HCT116 (cell line): ENCODE results near the gene FLVCR2. TPM values are rescaled to one million over a fixed set of nuclear protein-coding genes. Genes with fewer than 3 reads are reported as not detected.

Experiments
- ATAC-seq: fragments of 200-7000 bp; cut with Tn5 transposase; 2 replicates; pipeline ENCODE4 v1.9.1; 2020; ENCODE audit warnings: mild to moderate bottlenecking, moderate library complexity
- BruUV-seq: library from RNA; stranded (reverse); fragments of 400-500 nt; replicated peaks from 2 replicates; lab custom pipeline; 2021; lab: Mats Ljungman, UMichigan
- CTCF ChIA-PET: fragments of 300-600 bp; sonication (Branson Sonifier 250); formaldehyde crosslinking; loops from one replicate; lab custom pipeline; 2021; ENCODE audit warnings: antibody characterized with exemption; lab: Charles Lee
- POLR2A ChIA-PET: fragments of 300-600, 350-600 bp; sonication (Branson Sonifier 250); formaldehyde crosslinking; loops from one replicate; lab custom pipeline; 2021; ENCODE audit warnings: antibody characterized with exemption; lab: Charles Lee
- RAD21 ChIA-PET, 2 experiments: fragments of 300-600 bp; sonication (Branson Sonifier 250); formaldehyde crosslinking; loops; one replicate each; lab custom pipeline; 2023; ENCODE audit warnings: low total read pairs in 2 of 2; ENCODE audit not compliant: uncharacterized antibody in 2 of 2, unreplicated experiment in 2 of 2, low non-redundant PET in 1 of 2; lab: Charles Lee
- DNase-seq: peaks from one replicate; pipeline ENCODE4 v3.0.0-alpha.2; 2010; ENCODE audit warnings: low read depth, low spot score
- H2AFZ ChIP-seq: fragments of 200-600 bp; shearing (Covaris generic), sonication (generic); 2 replicates; pipeline ENCODE4 v1.6.1; 2017; ENCODE audit warnings: low read depth, mixed run types, mixed read lengths, antibody characterized with exemption, low read length; ENCODE audit not compliant: poor library complexity, severe bottlenecking
- H3K27ac ChIP-seq: 2 replicates; pipeline ENCODE4 v1.5.1; 2012; ENCODE audit warnings: low read depth, low read length
- H3K27me3 ChIP-seq: fragments of 200-600 bp; sonication (generic); 2 replicates; pipeline ENCODE4 v1.6.1; 2016; ENCODE audit warnings: mixed run types, low read length, mixed read lengths; ENCODE audit not compliant: insufficient read depth
- H3K36me3 ChIP-seq, 2 experiments: fragments of 200-500 bp in 1 of 2; fragments of 200-600 bp in 1 of 2; sonication (Bioruptor generic) in 1 of 2; sonication (generic) in 1 of 2; 2 replicates each; pipeline versions ENCODE4 v1.5.1 to v1.6.1; 2014 to 2016; ENCODE audit warnings: low read length in 2 of 2, inconsistent platforms in 1 of 2, mixed read lengths in 1 of 2, mixed run types in 1 of 2; ENCODE audit not compliant: insufficient read depth in 2 of 2, control insufficient read depth in 1 of 2
- H3K4me1 ChIP-seq, 2 experiments: fragments of 200-600 bp in 1 of 2; sonication (generic) in 1 of 2; 2 replicates each; pipeline versions ENCODE4 v1.5.1 to v1.6.1; 2012 to 2017; ENCODE audit warnings: low read length in 2 of 2, inconsistent platforms in 1 of 2, mild to moderate bottlenecking in 1 of 2, mixed read lengths in 1 of 2, mixed run types in 1 of 2, moderate library complexity in 1 of 2; ENCODE audit not compliant: insufficient read depth in 2 of 2, control insufficient read depth in 1 of 2
- H3K4me2 ChIP-seq: fragments of 200-600 bp; sonication (generic); 2 replicates; pipeline ENCODE4 v1.6.1; 2017; ENCODE audit warnings: mixed run types, low read length, mixed read lengths
- H3K4me3 ChIP-seq, 2 experiments: fragments of 200-600 bp in 1 of 2; sonication (generic) in 1 of 2; replicated peaks in 1 of 2; 2 replicates each; pipeline ENCODE4 v1.5.1; 2011 to 2016; ENCODE audit warnings: low read length in 2 of 2, control low read depth in 1 of 2, low read depth in 1 of 2, mild to moderate bottlenecking in 1 of 2, mixed read lengths in 1 of 2, mixed run types in 1 of 2
- H3K79me2 ChIP-seq: fragments of 200-600 bp; sonication (generic); 2 replicates; pipeline ENCODE4 v1.6.1; 2017; ENCODE audit warnings: mild to moderate bottlenecking, mixed run types, low read length, moderate library complexity, mixed read lengths; ENCODE audit not compliant: insufficient read depth
- H3K9ac ChIP-seq: fragments of 200-600 bp; sonication (generic); 2 replicates; pipeline ENCODE4 v1.6.1; 2016; ENCODE audit warnings: low read length, mixed read lengths
- H3K9me2 ChIP-seq: fragments of 200-600 bp; sonication (generic), shearing (Covaris generic); 2 replicates; pipeline ENCODE4 v1.6.1; 2017; ENCODE audit warnings: mixed run types, mild to moderate bottlenecking, moderate library complexity; ENCODE audit not compliant: insufficient read depth
- H3K9me3 ChIP-seq, 2 experiments: fragments of 200-500 bp in 1 of 2; fragments of 200-600 bp in 1 of 2; sonication (Bioruptor generic) in 1 of 2; sonication (generic) in 1 of 2; 2 replicates each; pipeline ENCODE4 v1.6.1; 2014 to 2017; ENCODE audit warnings: low read length in 2 of 2, mixed read lengths in 2 of 2, inconsistent platforms in 1 of 2, low read depth in 1 of 2, mild to moderate bottlenecking in 1 of 2, mixed run types in 1 of 2, moderate library complexity in 1 of 2; ENCODE audit not compliant: control insufficient read depth in 1 of 2, insufficient read depth in 1 of 2
- H4K20me1 ChIP-seq: fragments of 200-600 bp; sonication (generic), shearing (Covaris generic); 2 replicates; pipeline ENCODE4 v1.6.1; 2017; ENCODE audit warnings: mixed run types, mild to moderate bottlenecking, moderate library complexity; ENCODE audit not compliant: insufficient read depth
- CEBPB ChIP-seq: IDR thresholded peaks from 2 replicates; pipeline ENCODE4 v1.6.1; 2012; ENCODE audit warnings: low read depth
- EGR1 ChIP-seq: IDR thresholded peaks from 2 replicates; pipeline ENCODE4 v1.6.1; 2012; ENCODE audit warnings: low read depth
- EZH2 ChIP-seq: fragments of 200-600 bp; sonication (generic); IDR thresholded peaks from 2 replicates; pipeline ENCODE4 v1.6.1; 2017; ENCODE audit warnings: antibody characterized with exemption, mixed run types
- FOSL1 ChIP-seq: IDR thresholded peaks from 2 replicates; pipeline ENCODE4 v1.6.1; 2012; ENCODE audit warnings: low read depth
- POLR2A ChIP-seq: IDR thresholded peaks from 2 replicates; pipeline ENCODE4 v1.7.0; 2011; ENCODE audit warnings: borderline replicate concordance; ENCODE audit not compliant: insufficient read depth, insufficient read length; ENCODE audit errors: extremely low read depth
- REST ChIP-seq: IDR thresholded peaks from 2 replicates; pipeline ENCODE4 v1.6.1; 2012; ENCODE audit warnings: low read depth
- SP1 ChIP-seq: IDR thresholded peaks from 2 replicates; pipeline ENCODE4 v1.6.1; 2012; ENCODE audit warnings: low read depth
- SRF ChIP-seq: IDR thresholded peaks from 2 replicates; pipeline ENCODE4 v1.6.1; 2012; ENCODE audit warnings: low read depth
- TCF7L2 ChIP-seq: IDR thresholded peaks from 2 replicates; pipeline ENCODE4 v1.7.0; 2011; ENCODE audit warnings: borderline replicate concordance, inconsistent platforms; ENCODE audit not compliant: insufficient read depth, insufficient read length; ENCODE audit errors: extremely low read depth
- YY1 ChIP-seq: IDR thresholded peaks from 2 replicates; pipeline ENCODE4 v1.6.1; 2011; ENCODE audit warnings: low read length, low read depth, moderate library complexity, mild to moderate bottlenecking; ENCODE audit not compliant: insufficient replicate concordance; ENCODE audit errors: extremely low read depth
- ZBTB33 ChIP-seq: IDR thresholded peaks from 2 replicates; pipeline ENCODE4 v1.6.1; 2011; ENCODE audit warnings: mild to moderate bottlenecking, low read length, moderate library complexity; ENCODE audit not compliant: insufficient replicate concordance; ENCODE audit errors: extremely low read depth
- ZFX ChIP-seq: fragments of 450-650 bp; IDR thresholded peaks from 2 replicates; pipeline ENCODE4 v1.6.1; 2017
- intact Hi-C: fragments of 100-400 bp; cut with micrococcal nuclease; formaldehyde crosslinking; loops from 2 replicates; pipeline ENCODE4 v1.10.0; 2022
- total RNA-seq: library from RNA; stranded (reverse); gene quantifications from one replicate; pipeline ENCODE4 v1.2.1, GENCODE V29; 2021; ENCODE audit not compliant: unreplicated experiment
- TF ChIP-seq, protein P1 (sequence below): IDR thresholded peaks from 2 replicates; pipeline ENCODE4 v1.6.1; 2012

The FLVCR2 gene
- total RNA-seq, 1 experiment from 2014 or later: 0.84 TPM

- Histone ChIP-seq H3K36me3 (peaks cover 0 to 17% of the 10 kb centered on the region in 2 experiments; a peak in 2 of 4 replicates), H3K4me1 (peaks cover 3 to 12% of the 10 kb centered on the region in 2 experiments), H3K4me3 (no peak overlapping the region), H3K9me2 (no peaks in the 10 kb centered on the region), H3K4me2 (no peak overlapping the region), H3K79me2 (no peaks in the 10 kb centered on the region), H2AFZ (no peak overlapping the region), H3K27me3 (no peaks in the 10 kb centered on the region), H3K9ac (no peak overlapping the region), H3K27ac (no peak overlapping the region), H3K9me3 (no peaks in the 10 kb centered on the region), H4K20me1 (no peaks in the 10 kb centered on the region)
- no TSS peak for BruUV-seq
- DNase-seq (no peak), ATAC-seq (no peak)
- ChIA-PET CTCF (interaction anchor here (0.9 to 5.6 kb wide), 9 partner anchors 10 to 358 kb away, joined by 3 to 84 read pairs (median 3); partner anchors contain the start of gene FLVCR2), RAD21 (interaction anchor here (1.6 to 1.8 kb wide), 2 partner anchors 75 to 76 kb away, joined by 9 read pairs; partner anchors contain the start of gene FLVCR2 (in 1 of the 2)), POLR2A (interaction anchor here (1.0 kb wide), 1 partner anchor 76 kb away, joined by 4 read pairs; no protein-coding TSS in a partner anchor)
- intact Hi-C loops: no loop called here
- TF ChIP-seq, protein P1, sequence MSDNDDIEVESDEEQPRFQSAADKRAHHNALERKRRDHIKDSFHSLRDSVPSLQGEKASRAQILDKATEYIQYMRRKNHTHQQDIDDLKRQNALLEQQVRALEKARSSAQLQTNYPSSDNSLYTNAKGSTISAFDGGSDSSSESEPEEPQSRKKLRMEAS: no peak
- TF ChIP-seq EZH2: no peak
- no peak for TF ChIP-seq POLR2A
- no peak for TF ChIP-seq YY1
- TF ChIP-seq REST: no peak
- no peak for TF ChIP-seq ZFX
- TF ChIP-seq TCF7L2: no peak
- TF ChIP-seq SP1: no peak
- no peak for TF ChIP-seq EGR1
- no peak for TF ChIP-seq ZBTB33
- no peak for TF ChIP-seq SRF
- TF ChIP-seq CEBPB: no peak
- TF ChIP-seq FOSL1: no peak
Measured at GRCh38 chr14:75653563-75653962, 75.1 kb downstream of the FLVCR2 start.
